Bone marrow (tissue), 2 donors: ENCODE results near the gene ARID3A.
"Not testable (repeated sequence)": the region's sequence is repeated elsewhere in the genome, so short reads cannot be mapped to it uniquely, and the experiment has no call there.

Source experiments
- DNase-seq, 2 donors: peaks; one replicate each; lab custom pipeline; 2025; lab: John Stamatoyannopoulos, UW

ARID3A gene

DNA sequence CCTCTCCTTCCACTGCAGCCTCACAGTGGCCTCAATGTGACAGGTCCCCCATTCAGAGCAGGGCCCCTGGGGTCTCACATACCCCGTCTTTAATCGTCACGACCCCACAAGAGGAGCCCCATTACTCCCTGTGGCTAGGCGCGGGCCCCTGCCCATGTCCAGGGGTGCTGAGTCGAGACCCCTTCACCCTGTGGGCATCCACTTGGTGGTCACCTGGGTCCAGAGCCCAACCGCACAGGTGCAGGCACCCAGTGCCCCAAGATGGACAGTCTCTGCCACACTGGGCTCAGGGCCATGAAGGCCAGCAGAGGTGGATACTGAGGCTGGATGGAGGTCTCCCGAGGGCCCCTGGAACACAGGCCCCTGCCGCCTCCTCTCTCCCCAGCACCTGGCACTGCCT lies 92.1 kb downstream of the ARID3A start:
- DNase-seq, result no peak

DNA sequence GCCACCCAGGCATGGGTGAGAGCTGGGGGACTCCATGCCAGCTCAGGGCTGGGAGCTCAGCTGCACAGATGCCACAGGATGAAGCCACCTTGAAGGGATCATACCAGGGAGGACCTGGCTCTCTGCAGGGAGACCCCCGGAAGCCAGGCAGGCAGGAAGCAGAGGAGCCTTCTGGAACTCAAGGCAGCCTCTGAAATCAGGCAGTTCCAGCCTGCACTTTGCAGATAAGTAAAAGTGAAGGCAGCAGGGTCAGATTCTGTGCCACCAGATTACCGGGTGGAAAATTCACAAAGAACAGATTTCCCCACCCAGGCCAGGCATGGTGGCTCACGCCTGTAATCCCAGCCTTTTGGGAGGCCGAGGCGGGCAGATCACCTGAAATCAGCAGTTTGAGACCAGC lies 92.6 kb downstream of the ARID3A start:
- DNase-seq, result no peak

DNA sequence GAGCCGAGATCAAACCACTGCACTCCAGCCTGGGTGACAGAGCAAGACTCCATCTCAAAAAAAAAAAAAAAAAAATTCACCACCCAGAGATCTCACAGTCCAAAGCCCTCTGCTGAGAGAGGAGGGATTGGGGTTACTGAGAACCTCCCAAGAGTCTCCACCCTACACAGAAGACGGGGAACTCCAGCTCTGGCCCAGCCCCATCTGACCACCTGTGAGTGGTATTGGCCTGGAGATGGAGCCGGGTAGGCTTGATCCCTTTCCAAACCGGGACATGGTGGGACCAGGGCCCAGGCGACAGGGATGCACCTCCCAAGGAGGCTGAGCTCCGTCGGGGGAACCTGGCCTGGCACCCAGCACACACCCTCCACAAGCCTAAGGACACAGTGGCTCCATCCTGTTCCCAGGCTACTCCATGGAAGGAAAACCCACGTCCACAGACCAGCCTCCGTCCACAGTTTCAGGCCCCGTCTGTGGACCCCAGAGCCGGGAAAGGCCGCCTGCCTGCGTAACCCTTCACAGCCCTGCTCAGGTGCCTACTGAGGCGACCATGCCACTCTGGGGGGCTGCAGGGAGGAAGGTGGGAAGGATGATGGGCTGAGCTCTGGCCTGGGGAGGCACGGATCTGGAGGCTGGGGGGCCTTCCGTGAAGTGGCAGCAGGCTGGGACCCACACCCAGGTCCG lies 93.2 kb downstream of the ARID3A start:
- no peak for DNase-seq

DNA sequence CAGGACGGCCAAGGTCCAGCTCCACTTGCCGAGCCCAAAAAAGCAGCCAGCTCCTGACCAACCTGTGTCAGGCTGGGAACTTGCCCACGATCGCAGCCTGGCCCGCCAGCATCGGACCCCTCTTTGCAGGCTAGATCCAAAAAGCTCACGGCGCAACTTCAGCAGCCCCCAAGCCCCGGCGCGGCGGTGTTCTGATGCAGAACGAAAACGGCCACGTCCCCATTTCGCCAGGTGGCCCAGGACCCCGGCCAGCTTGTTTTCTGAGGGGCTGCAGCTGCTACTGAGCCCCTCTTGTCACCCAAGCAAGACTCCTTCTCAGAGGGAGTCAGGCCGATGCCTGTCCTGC lies 93.8 kb downstream of the ARID3A start:
- DNase-seq, result no peak

DNA sequence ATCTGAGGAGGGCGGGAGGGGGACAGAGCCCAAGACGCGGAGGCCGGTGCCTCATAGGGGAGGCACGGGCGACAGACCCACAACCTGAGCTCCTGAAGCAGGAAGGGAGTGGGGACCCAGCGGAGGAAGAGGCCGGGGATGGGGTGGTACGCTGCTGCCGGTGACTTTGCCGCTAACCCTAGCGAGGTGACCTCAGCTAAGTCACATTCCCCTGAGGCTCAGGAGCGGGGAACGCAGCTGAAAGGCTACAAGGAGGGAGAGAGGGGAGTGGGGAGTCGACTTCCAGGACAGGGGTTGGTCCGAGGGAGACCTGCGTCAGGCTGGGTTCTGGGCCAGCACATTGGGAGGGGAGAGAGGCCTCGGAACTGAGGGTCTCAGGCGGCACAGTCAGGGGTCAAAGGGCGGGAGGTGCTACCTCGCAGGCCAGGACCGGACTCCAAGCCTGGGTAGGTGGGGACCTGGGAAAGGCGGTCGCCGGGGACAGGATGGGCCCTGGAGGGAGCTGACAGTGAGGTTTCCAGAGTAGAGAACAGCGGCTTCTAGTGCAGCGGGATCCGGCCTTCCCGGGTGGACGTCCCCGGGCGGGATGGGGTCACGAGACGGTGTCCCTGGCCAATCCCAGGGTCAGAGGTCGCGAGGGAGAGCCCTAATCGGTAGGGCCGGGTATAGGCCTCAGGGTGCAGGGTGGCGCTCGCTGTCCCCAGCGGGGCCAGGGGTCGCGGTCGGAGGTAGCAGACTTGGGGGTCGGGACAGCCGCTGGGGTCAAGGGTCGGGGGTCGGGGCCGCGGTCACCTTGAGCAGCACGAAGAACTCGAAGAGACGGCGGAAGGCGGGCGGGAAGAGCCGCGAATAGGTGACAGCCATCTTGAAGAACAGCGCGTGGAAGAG lies 94.4 kb downstream of the ARID3A start:
- no peak for DNase-seq

DNA sequence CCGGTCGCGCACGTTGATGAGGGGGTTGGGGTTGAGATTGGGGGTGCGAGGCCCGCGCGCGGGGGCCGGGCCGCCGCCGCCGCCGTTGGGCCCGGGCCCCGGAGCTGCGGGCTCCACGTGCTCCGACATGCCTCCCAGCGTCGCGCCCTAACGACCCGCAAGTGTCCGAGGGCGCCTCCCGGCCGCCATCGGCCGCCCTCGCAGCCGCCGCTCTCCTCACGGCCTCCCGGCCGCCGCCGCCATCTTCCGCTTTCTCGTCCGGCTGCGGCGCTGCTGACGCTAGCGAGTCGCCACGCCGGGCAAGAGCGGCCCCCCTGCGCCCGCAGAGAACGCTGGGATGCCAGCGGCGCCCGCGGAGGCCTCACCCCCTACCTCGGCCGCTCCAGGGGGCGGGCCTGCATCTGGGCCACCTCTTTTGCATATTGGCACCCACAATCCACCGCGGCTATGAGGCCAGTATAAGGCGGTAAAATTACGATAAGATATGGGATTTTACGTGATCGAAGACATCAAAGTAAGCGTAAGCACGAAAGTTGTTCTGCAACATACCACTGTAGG lies 95.1 kb downstream of the ARID3A start, which contains the start of gene TMEM259:
Gene TMEM259 (minus strand): TSS at position 256 of the 558 bp plus-strand sequence. CDS start 127 bp downstream, at position 129.
- DNase-seq, result peak; percentile 73 to 94

DNA sequence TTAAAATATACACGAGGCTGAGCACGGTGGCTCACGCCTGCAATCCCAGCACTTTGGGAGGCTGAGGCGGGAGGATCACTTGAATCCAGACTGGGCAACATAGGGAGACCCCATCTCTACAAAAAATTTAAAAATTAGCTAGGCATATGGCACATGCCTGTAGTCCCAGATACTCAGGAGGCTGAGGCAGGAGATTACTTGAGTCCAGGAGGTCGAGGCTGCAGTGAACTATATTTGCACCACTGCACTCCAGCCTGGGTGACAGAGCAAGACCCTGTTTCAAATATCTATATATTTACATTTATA lies 98.0 kb downstream of the ARID3A start:
- not testable (repeated sequence) for DNase-seq

DNA sequence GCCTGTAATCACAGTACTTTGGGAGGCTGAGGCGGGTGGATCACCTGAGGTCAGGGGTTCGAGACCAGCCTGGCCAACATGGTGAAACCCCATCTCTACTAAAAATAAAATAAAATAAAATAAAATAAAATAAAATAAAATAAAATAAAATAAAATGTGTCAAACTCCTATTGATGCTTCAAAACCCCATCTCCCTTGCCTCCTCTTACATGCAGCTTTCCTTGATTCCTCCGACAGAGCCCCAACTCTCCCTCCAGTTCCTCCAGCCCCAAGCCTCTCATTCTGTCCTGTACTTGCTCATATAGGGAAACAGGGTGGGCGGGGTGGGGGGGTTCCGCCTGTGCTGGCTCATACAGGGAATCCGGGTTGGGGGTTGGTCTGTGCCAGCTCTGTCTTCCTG lies 99.2 kb downstream of the ARID3A start:
- not testable (repeated sequence) for DNase-seq
